Hepatocyte (in vitro differentiated cells): ENCODE results near the gene INO80B. TPM values are rescaled to one million over a fixed set of nuclear protein-coding genes. Genes with fewer than 3 reads are reported as not detected.

ENCODE experiments used
- DNase-seq: peaks from one replicate; pipeline ENCODE4 v3.0.0-alpha.2; 2016; ENCODE audit warnings: low spot score
- H2AFZ ChIP-seq: fragments of 200-600 bp; sonication (generic); 2 replicates; pipeline ENCODE4 v1.6.0; 2016; ENCODE audit warnings: antibody characterized with exemption, mild to moderate bottlenecking
- H3K27ac ChIP-seq: fragments of 200-600 bp; sonication (generic); 2 replicates; pipeline ENCODE4 v1.5.1; 2016; ENCODE audit warnings: mild to moderate bottlenecking
- H3K27me3 ChIP-seq: fragments of 200-600 bp; sonication (generic); 2 replicates; pipeline ENCODE4 v1.6.1; 2016
- H3K36me3 ChIP-seq: fragments of 200-600 bp; sonication (generic); replicated peaks from 2 replicates; pipeline ENCODE4 v1.5.1; 2016; ENCODE audit warnings: low read depth; ENCODE audit not compliant: insufficient read depth
- H3K4me1 ChIP-seq: fragments of 200-600 bp; sonication (generic); 2 replicates; pipeline ENCODE4 v1.5.1; 2016; ENCODE audit warnings: mild to moderate bottlenecking, moderate library complexity; ENCODE audit not compliant: insufficient read depth
- H3K4me2 ChIP-seq: fragments of 200-600 bp; sonication (generic); 2 replicates; pipeline ENCODE4 v1.6.0; 2016
- H3K4me3 ChIP-seq: fragments of 200-600 bp; sonication (generic); 2 replicates; pipeline ENCODE4 v1.5.1; 2016; ENCODE audit warnings: mild to moderate bottlenecking
- H3K79me2 ChIP-seq: fragments of 200-600 bp; sonication (generic); 2 replicates; pipeline ENCODE4 v1.6.0; 2017; ENCODE audit warnings: mild to moderate bottlenecking
- H3K9me2 ChIP-seq: fragments of 200-600 bp; sonication (generic); replicated peaks from 2 replicates; pipeline ENCODE4 v1.6.0; 2017; ENCODE audit warnings: mild to moderate bottlenecking; ENCODE audit not compliant: insufficient read depth
- H3K9me3 ChIP-seq: fragments of 200-600 bp; sonication (generic); 2 replicates; pipeline ENCODE4 v1.5.1; 2016; ENCODE audit warnings: low read depth, mild to moderate bottlenecking
- H4K20me1 ChIP-seq: fragments of 200-600 bp; sonication (generic); 2 replicates; pipeline ENCODE4 v1.6.0; 2016; ENCODE audit warnings: mild to moderate bottlenecking; ENCODE audit not compliant: insufficient read depth, poor library complexity, severe bottlenecking
- CTCF ChIP-seq: fragments of 200-600 bp; sonication (generic); IDR thresholded peaks from 2 replicates; pipeline ENCODE4 v1.5.1; 2016; ENCODE audit warnings: antibody characterized with exemption, mild to moderate bottlenecking; ENCODE audit not compliant: poor library complexity
- EZH2 ChIP-seq: fragments of 200-600 bp; sonication (generic); IDR thresholded peaks from 2 replicates; pipeline ENCODE4 v1.6.1; 2016; ENCODE audit warnings: antibody characterized with exemption, mild to moderate bottlenecking, borderline replicate concordance
- EZH2phosphoT487 ChIP-seq: fragments of 200-600 bp; sonication (generic); IDR thresholded peaks from one replicate; pipeline ENCODE4 v1.6.1; 2018; ENCODE audit warnings: antibody characterized with exemption, mild to moderate bottlenecking, low read depth, moderate library complexity; ENCODE audit not compliant: unreplicated experiment, severe bottlenecking
- WGBS: methylation state at CpG from one replicate; pipeline ENCODE4 v1.1.6; 2016; ENCODE audit warnings: low lambda C conversion rate; ENCODE audit errors: missing lambda C conversion rate; 5-methylcytosine and 5-hydroxymethylcytosine counted together
- polyA plus RNA-seq: library from polyadenylated mRNA; unstranded; fragments of >200 nt; fragmentation: Nextera tagmentation; extraction: Ambion mirVana; gene quantifications from 2 replicates; pipeline ENCODE4 v1.2.1, GENCODE V29; 2016
- total RNA-seq: library from RNA; depleted of rRNA; stranded (reverse); fragments of >200 nt; gene quantifications from 2 replicates; pipeline ENCODE4 v1.2.3, GENCODE V29; 2014

The INO80B gene
- total and polyA plus RNA-seq, 2 experiments from 2014 or later: 16.0 to 18.9 TPM

DNA sequence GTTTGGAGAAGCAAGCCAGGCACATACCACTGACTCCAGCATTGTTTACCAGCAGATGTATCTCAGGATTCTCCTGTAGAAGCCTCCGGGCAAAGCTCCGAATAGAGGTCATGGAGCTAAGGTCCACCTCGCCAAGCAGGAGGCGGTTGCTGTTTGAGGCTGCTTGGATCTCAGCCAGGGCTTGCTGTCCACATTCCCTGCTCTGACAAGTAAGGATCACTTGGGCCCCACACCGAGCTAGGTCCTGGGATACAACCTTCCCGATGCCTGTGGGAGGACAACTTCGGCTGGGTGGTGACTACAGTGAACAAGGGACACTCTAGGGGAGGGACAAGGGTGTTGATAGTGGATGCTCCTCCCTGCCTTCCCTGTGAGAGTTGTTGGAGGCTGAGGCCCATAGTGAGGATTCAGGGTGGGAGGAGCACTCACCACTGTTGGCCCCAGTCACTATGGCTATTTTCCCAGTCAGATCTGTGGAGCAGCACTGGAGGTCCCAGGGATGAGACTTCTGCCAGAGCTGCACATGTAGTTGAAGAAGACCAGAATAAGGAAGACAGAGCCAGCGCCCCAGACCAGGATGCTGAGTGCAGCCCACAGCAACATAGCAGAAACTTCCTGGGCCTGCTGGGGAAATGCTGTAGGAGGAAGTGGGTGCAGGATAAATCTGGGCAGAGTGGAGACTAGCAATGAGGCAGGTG, 41.7 kb upstream of the INO80B start:
- Histone ChIP-seq H3K4me3 (no peak overlapping the region), H3K9me2 (no peaks in the 10 kb centered on the region), H3K36me3 (no peaks in the 10 kb centered on the region), H3K4me2 (no peak overlapping the region), H3K27ac (no peak overlapping the region), H3K79me2 (no peaks in the 10 kb centered on the region), H3K9me3 (no peaks in the 10 kb centered on the region), H4K20me1 (no peaks in the 10 kb centered on the region), H3K4me1 (no peaks in the 10 kb centered on the region), H3K27me3 (no peaks in the 10 kb centered on the region), H2AFZ (no peak overlapping the region)
- peak; percentile 53 for DNase-seq
- TF ChIP-seq EZH2 (no peak), CTCF (no peak), EZH2phosphoT487 (no peak)
- 53% methylated on average over 8 of the region's 8 CpGs for WGBS

DNA sequence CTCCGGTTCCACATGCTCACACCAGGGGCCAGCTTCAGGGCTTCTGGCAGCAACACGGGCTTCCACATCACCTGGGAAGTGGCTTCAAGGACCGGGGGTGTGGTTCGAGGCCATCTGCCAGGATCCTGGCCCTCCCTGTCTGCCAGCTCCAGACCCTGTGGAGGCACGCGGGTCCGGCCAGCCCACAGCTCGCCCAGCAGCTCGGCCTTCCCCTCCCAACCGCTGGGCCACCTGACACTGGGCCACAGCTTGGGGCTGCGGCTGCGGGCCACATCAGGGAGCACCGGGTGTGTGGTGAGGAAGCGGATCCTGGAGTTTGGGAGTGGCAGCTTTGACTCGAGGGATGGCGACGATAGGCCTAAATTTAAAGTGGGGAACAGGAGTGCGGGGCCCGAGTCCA, 40.4 kb upstream of the INO80B start:
- H3K79me2 ChIP-seq: no peaks in the 10 kb centered on the region
- H3K4me3 ChIP-seq: no peak overlapping the region
- no peak overlapping the region for H2AFZ ChIP-seq
- H3K27ac ChIP-seq: no peak overlapping the region
- no peaks in the 10 kb centered on the region for H4K20me1 ChIP-seq
- no peak for TF ChIP-seq EZH2
- TF ChIP-seq EZH2phosphoT487: no peak
- no peaks in the 10 kb centered on the region for H3K9me2 ChIP-seq
- H3K4me2 ChIP-seq: no peak overlapping the region
- no peaks in the 10 kb centered on the region for H3K27me3 ChIP-seq
- no peak for DNase-seq
- no peaks in the 10 kb centered on the region for H3K4me1 ChIP-seq
- H3K36me3 ChIP-seq: no peaks in the 10 kb centered on the region
- WGBS: 97% methylated on average over 19 of the region's 19 CpGs
- no peaks in the 10 kb centered on the region for H3K9me3 ChIP-seq

DNA sequence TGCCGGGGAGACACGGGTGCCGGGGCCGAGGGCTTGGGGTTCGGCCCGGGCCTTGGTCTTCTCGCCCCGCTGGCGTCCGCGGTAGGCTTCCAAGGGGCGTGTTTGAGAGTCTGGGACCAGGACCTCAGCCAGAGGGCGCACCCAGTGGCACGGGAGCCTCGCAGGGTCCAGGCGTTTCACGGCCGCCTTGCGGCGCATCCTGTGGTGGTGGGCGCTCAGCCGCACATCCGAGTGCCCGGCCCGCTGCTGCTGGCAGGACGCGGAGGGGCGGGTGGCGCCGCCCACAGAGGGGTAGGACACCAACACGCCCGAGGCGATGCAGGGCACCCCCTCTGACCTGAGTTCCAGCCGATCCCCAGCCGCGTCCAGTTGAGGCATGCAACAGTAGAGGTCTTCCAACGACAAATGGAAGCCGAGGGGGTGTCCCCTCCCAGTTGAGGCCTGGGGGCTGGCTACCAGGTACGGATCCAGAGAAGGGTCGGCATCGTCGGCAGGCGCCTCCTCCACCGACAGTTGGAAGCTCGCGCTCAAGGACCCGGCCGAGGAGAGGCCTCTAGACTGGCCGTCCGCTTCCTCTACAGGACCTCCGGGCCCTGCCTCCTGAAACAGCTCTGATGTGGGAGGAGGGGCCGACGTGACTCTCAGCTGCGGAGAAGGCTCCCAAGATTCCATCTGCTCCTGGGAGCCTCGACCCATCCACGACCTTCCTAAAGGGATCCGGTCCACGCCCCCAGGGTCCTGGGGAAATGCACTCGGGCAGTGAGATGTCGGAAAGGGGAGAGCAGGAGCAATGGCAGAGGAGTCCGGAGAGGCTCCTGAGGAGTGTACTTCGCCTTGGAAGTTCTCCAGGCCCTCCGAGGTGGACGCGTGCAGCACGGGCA, 39.8 kb upstream of the INO80B start:
- H3K79me2 ChIP-seq: no peaks in the 10 kb centered on the region
- no peak for DNase-seq
- no peaks in the 10 kb centered on the region for H3K36me3 ChIP-seq
- no peak overlapping the region for H3K27ac ChIP-seq
- H3K27me3 ChIP-seq: no peaks in the 10 kb centered on the region
- H2AFZ ChIP-seq: no peak overlapping the region
- H4K20me1 ChIP-seq: no peaks in the 10 kb centered on the region
- H3K9me3 ChIP-seq: no peaks in the 10 kb centered on the region
- no peak overlapping the region for H3K4me3 ChIP-seq
- H3K4me2 ChIP-seq: no peak overlapping the region
- 95% methylated on average over 62 of the region's 66 CpGs for WGBS
- no peaks in the 10 kb centered on the region for H3K9me2 ChIP-seq
- TF ChIP-seq EZH2 (no peak), EZH2phosphoT487 (no peak), CTCF (no peak)
- no peaks in the 10 kb centered on the region for H3K4me1 ChIP-seq

- 89% methylated on average over 35 of the region's 35 CpGs for WGBS
- H3K4me2 ChIP-seq: no peak overlapping the region
- no peak overlapping the region for H2AFZ ChIP-seq
- TF ChIP-seq EZH2phosphoT487 (no peak), CTCF (no peak), EZH2 (no peak)
- H3K9me3 ChIP-seq: no peaks in the 10 kb centered on the region
- H4K20me1 ChIP-seq: no peaks in the 10 kb centered on the region
- H3K9me2 ChIP-seq: no peaks in the 10 kb centered on the region
- no peaks in the 10 kb centered on the region for H3K4me1 ChIP-seq
- no peak for DNase-seq
- no peak overlapping the region for H3K27ac ChIP-seq
- H3K36me3 ChIP-seq: no peaks in the 10 kb centered on the region
- H3K4me3 ChIP-seq: no peak overlapping the region
- no peaks in the 10 kb centered on the region for H3K79me2 ChIP-seq
- H3K27me3 ChIP-seq: no peaks in the 10 kb centered on the region
Observed at GRCh38 chr2:74415762-74416395, 39.0 kb upstream of the INO80B start.
